HK-2 (cell line): ENCODE results near the gene METTL25B.

Experiments
- DNase-seq: peaks from one replicate; pipeline ENCODE4 v3.0.0-alpha.2; 2018; ENCODE audit not compliant: unreplicated experiment

METTL25B gene

DNA sequence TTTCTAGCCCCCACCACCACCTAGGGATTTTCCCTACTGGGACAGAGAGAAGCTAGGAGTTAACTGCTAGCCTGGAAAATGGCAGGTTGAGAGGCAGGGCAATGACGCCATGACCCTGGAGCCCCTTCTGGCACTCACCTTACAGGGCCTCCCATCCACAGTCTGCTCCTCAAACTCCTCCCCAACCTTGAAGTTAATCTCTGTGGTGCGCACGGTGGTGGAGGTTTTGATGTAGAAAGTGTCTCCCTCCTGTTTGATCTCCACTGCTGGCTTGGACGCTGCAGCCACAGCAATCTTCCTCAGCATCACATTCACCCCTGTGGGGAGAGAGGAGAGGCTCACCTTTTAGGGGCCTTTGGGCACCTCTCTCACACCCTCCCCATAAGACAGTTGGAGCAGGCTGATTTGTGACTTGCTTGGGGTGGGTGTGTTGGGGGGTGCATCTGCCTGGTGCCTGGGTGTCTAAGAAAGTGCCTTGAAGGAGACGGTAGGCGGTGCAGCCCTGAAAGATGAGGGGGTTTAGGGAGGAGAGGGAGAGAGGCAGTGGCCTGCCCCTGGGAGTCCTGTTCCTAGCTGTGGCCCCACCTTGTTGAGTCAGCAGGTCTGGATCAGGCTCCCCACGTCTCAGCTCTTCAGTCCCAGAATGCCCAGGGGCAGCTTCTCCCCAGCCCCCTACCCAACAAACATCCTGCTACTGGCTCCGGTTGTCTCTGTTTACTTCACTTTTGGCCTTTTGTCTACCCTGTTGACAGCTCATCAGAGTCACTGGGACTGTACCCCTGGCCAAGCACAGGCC lies 27.3 kb upstream of the METTL25B start:
- no peak for DNase-seq

- DNase-seq, result no peak
Measured at GRCh38 chr1:156703336-156703735, 24.9 kb upstream of the METTL25B start.

- no peak for DNase-seq
Measured at GRCh38 chr1:156703741-156704140, 24.5 kb upstream of the METTL25B start.

DNA sequence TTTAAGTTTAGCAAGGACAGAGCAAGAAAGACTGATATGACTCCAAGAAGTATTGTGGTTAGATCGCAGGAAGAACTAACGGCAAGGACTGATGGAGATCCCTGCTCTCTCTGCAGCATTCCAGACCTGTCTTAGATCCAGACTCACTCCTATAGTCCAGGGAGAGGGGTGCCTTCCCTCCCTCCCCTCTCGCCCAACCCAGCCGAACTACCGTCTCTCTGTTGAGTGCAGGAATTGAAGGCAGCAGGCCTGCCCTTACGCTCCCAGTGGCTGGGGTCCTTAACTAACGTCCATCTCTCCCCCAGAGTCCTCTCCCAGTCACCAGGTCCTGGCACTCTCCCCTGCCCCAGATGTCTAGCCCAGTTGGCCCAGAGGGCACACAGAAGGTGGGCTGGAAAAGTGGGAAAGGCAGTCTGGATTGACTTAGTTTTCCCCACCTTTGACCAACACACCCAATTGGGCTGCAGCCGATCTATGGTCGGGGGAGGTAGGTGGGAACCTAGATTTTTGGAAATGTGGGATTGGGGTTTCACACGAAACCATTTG lies 24.0 kb upstream of the METTL25B start:
- no peak for DNase-seq

GRCh38 chr1:156704930-156705320 lies 23.3 kb upstream of the METTL25B start:
- peak; percentile 81 for DNase-seq

- DNase-seq, result no peak
Measured at GRCh38 chr1:156705321-156705917, 22.9 kb upstream of the METTL25B start, which contains the start of gene CRABP2. CRABP2 (minus strand) TSS chr1:156705583; CDS start chr1:156705446, 137 bp downstream.

DNA sequence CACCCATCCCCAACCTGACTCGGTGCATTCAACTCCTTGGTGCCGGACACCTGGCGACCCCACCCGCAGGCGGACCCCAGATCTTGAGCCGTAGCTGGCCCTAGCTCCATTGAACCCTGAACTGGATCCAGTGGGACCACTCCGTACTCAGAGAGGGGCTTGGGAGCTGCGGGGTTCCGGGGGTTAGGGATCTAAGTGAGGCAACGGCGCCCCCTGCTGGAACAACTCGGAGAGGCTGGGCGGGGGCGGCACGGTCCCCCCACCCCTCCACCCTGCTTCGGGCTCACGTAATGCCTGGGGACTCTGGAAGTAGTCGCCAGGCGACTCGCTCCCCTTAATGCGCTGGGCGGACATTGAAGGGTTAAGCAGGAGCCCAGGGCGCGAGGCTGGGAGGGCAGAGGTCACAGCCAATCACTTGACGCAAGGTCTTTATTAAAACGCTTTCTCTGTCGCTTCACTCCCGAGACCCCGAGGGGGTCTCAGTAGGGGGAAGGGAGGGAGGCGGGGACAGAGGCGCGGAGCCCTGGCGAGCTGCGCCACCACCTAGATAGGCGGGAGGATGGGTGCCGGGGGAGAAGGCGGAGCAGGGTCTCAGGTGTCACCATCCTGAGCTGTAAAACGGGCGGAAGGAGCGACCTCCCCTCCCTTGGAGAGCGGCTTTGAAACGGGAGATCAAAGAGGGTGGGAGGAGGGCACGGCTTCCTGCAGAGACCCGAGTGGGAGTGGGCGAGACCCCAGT lies 22.2 kb upstream of the METTL25B start:
- peak; percentile 64 for DNase-seq

- no peak for DNase-seq
Measured at GRCh38 chr1:156706657-156707416, 21.4 kb upstream of the METTL25B start.

DNA sequence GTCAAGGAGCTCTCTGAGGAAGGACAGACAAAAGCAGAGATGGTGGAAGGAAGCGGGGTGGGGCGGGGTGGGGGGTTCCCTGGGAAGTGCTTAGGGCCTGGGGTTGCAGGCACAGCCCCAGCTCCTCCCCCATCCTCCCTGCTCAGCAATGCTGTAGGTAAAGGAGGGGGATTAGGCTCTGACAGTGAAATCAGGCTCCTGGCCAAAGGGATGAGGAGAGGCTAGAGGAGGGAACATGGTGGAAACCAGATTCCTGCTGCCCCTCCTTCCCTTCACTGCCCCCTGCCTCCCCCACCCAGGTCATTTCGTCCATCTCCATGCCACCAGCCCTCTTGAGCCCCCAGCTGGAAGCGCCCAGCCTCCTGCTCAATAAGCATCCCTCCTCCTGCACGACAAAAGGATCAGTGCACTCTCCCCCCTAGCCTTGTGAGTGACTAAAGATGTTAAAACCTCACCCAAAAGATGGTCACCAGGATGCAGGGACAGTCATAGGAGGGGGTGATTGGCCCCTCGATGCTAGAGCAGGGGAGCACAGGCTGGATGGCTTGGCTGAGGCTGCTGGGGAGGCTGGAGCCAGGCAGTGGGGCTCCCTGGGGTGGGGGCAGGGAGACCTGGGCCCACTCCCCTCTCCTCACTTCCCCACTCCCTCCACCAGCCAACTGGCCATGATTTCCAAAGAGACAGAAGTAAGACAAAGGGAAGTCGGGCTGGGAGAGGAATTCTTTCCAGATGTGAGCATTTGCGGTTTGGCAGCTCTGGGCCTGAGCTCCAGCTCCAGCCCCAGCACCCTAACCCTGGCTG lies 20.7 kb upstream of the METTL25B start:
- DNase-seq, result no peak

- no peak for DNase-seq
Measured at GRCh38 chr1:156708218-156708661, 20.0 kb upstream of the METTL25B start.

DNA sequence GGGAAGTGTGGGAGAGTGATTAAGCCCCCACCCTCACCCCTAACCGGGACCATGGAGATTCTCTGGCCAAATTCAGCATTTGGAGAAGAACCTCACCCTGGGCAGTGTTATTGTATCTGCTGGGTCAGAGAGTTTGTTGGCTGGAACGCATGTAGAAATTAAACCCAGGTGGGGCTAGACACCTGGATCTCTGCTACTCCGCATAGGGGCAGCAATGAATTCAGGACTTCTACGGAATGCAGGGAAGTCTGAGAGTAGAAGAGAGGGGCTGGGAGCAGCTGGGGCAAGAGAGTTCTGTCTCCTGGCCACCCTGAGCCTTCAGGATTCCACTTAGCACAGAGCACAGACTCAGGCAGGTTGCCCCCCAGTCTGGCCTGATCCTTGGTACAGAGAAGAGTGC lies 19.2 kb upstream of the METTL25B start:
- DNase-seq, result no peak

- DNase-seq, result no peak
Measured at GRCh38 chr1:156709757-156710489, 18.3 kb upstream of the METTL25B start.

GRCh38 chr1:156711011-156711817 lies 17.1 kb upstream of the METTL25B start:
- no peak for DNase-seq

- DNase-seq, result no peak
Measured at GRCh38 chr1:156712626-156713025, 15.6 kb upstream of the METTL25B start.

DNA sequence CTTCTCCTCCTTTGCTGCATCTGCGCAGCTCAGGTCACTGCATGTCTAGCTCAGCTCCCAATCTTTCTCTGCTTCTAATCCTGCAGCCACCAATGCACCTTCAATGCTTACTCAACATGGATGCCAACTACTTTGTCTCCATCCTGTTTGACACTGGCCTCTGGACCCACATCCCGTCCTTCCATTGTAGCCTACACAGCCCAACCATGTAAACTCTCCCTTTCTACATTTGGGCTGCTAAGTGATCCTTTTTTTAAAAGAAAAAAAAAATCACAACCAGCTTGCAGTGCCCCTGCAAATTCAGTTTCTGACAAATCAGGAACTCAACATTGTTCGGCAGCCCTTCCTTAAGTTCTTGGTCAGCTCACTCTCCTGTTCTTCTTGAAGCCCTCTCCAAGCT lies 13.4 kb upstream of the METTL25B start:
- no peak for DNase-seq

GRCh38 chr1:156717351-156717750 lies 10.9 kb upstream of the METTL25B start:
- DNase-seq, result no peak

DNA sequence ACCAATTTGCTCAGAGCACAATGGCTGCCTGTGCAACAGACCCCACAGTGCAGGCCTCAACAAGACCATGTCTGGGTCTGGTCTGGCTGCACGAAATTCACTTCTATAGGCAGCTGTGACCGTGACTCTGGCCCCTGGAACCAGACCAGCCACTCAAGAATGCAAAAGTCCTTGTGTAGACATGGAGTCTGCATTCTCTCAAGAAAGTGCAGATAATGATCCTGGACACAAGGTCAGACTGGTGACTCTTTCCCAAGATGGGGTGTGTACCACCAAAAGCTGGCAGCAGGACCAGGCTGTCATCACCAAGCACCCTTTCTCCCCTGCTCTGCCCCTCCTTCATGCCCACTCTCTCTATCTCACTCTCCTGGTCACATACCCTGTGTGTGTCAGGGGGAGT lies 7.1 kb upstream of the METTL25B start:
- no peak for DNase-seq

DNA sequence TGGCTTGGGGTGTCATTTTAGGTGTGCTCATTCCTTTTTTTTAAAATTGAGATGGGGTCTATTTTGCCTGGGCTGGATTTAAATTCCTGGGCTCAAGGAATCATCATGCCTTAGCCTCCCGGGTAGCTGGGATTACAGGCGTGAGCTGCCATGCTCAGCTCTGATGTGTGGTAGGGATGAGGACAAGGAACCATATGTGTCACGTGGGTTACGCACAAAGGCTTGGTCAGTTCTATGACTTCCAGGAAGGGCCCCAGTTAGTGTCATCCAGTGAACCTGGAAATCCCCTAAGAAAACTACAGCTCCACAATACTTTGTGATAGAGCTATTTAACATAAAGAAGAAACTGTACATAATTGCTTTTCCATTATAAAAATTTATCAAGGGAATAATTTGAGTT lies 6.7 kb upstream of the METTL25B start:
- DNase-seq, result no peak

DNA sequence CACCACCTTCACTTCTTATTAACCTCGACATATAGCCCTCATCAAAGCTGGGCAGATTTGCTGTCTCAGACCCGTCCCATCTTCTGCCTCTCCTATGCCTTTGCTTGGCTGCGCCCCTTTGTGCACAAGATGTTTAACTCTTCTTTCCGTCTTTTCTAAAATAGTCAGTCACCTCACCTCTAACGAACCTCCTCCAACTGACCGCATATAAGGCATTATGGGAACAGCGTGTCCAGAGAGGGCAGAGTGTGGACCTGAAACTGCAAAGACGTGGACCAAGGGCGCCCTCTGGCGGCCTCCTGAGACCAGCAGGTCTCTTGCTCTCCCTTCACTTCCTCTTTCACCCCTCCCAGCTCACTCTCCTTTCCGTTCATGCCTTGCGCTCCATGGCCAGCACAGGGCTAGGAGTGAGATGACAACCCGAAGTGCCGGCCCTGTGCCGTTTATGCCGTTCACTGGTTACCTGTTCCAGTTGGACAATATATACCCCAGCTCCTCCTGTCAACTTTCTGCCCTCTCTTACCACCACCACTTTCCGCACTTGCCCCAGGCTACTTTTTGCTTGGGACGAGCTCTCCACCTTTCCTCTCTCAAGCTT lies 2.5 kb upstream of the METTL25B start:
- DNase-seq, result peak; percentile 89
